Testis (tissue), 2 donors: Measurements from ENCODE around the gene TENM4.

ENCODE experiments used
- CTCF ChIP-seq, 3 experiments: fragments of 450-650 bp in 2 of 3; fragments of 200-600 bp in 1 of 3; sonication (generic) in 1 of 3; IDR thresholded peaks; one replicate each; pipeline ENCODE4 v1.5.1; 2016 to 2019; ENCODE audit warnings: antibody characterized with exemption in 3 of 3, mild to moderate bottlenecking in 2 of 3, moderate library complexity in 1 of 3
- POLR2A ChIP-seq: fragments of 450-650 bp; IDR thresholded peaks from one replicate; pipeline ENCODE4 v1.6.1; 2017; ENCODE audit warnings: antibody characterized with exemption, mild to moderate bottlenecking, moderate library complexity

DNA sequence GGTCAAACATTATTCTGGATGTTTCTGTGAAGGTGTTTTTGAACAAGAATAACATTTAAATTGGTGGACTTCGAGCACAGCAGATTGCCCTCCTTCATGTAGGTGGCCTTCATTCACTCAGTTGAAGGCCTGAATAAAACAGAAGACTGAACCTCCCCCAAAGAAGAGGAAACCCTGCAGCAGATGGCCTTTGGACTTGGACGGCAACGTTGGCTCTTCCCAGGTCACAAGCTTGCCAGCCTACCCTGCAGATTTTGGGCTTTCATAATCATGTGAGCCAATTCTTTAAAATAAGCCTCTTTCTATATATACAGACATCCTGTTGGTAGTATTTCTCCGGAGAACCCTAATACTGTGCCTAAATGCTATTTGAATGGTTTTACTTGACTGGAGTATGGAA lies 434.0 kb downstream of the TENM4 start:
- TF ChIP-seq CTCF (IDR thresholded peaks at IDR 0.05), result no peak
- TF ChIP-seq POLR2A, result no peak
